ENCODE data around the gene KRT2.

DNA sequence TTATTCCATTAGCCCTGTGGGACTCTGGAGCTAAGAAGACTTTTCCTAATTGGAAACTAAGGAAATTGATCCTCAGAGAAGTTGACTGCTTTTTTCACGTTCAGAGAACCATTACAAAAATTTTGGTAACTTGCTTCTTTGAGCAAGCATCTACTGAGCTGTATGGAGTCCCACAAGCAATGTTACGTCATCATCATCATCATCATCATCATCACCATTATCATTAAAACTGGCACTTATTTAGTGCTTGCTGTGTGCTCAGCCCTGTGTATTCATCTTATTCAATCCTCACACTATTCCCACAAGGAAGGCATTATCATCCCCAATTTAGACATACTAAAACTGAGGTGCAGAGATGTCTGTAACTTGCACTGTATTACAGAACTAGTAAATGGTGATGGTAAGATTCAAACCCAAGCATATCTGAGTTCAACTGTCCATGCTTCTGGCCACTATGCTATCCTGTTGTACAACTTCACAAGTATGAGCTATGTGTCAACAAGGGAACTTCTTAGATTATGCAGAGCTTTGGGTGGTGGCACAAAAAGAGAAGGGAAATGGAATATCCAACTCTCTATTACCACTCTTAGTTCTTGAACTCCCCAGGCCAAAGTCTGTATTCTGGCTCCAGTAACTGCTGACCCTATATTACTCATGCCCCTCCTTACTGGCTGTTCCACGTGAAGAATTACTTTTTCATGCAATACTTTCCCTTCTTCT, 21.9 kb upstream of the KRT2 start:
- TF ChIP-seq, protein P1, sequence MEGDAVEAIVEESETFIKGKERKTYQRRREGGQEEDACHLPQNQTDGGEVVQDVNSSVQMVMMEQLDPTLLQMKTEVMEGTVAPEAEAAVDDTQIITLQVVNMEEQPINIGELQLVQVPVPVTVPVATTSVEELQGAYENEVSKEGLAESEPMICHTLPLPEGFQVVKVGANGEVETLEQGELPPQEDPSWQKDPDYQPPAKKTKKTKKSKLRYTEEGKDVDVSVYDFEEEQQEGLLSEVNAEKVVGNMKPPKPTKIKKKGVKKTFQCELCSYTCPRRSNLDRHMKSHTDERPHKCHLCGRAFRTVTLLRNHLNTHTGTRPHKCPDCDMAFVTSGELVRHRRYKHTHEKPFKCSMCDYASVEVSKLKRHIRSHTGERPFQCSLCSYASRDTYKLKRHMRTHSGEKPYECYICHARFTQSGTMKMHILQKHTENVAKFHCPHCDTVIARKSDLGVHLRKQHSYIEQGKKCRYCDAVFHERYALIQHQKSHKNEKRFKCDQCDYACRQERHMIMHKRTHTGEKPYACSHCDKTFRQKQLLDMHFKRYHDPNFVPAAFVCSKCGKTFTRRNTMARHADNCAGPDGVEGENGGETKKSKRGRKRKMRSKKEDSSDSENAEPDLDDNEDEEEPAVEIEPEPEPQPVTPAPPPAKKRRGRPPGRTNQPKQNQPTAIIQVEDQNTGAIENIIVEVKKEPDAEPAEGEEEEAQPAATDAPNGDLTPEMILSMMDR (IDR thresholded peaks at IDR 0.05; ENCODE audit: insufficient read depth, low read depth, low read length) = no peak
- no peak for TF ChIP-seq EZH2 (IDR thresholded peaks at IDR 0.05; ENCODE audit: insufficient read depth, low read length)

All from astrocyte (in vitro differentiated cells and primary cell).